HG03558 (cell line): ENCODE results near the gene SLC25A3.
"Not testable (repeated sequence)": the region's sequence is repeated elsewhere in the genome, so short reads cannot be mapped to it uniquely, and the experiment has no call there.

Experiments used
- ATAC-seq: cut with Tn5 transposase; IDR thresholded peaks from one replicate; pipeline ENCODE4 v1.9.1; 2021; ENCODE audit warnings: moderate number of reproducible peaks; ENCODE audit not compliant: unreplicated experiment; ENCODE audit errors: extremely low read depth

Gene SLC25A3

GRCh38 chr12:98593351-98594049 is at the start of gene SLC25A3:
Gene SLC25A3 (plus strand): TSS chr12:98593686. CDS start chr12:98593979, 293 bp downstream.
- ATAC-seq: peak; percentile 100

- no peak for ATAC-seq
Measured at GRCh38 chr12:98543701-98544100, 49.8 kb upstream of the SLC25A3 start.

- no peak for ATAC-seq
Measured at GRCh38 chr12:98544751-98545150, 48.7 kb upstream of the SLC25A3 start.

- no peak for ATAC-seq
Measured at GRCh38 chr12:98549371-98550110, 43.9 kb upstream of the SLC25A3 start.

- ATAC-seq: no peak
Measured at GRCh38 chr12:98551787-98552186, 41.7 kb upstream of the SLC25A3 start.

- not testable (repeated sequence) for ATAC-seq
Measured at GRCh38 chr12:98558097-98558496, 35.4 kb upstream of the SLC25A3 start.

GRCh38 chr12:98559666-98560065 is 33.8 kb upstream of the SLC25A3 start:
- no peak for ATAC-seq

GRCh38 chr12:98561846-98562245 is 31.6 kb upstream of the SLC25A3 start:
- no peak for ATAC-seq

- no peak for ATAC-seq
Measured at GRCh38 chr12:98572010-98572409, 21.5 kb upstream of the SLC25A3 start.

GRCh38 chr12:98574110-98574509 is 19.4 kb upstream of the SLC25A3 start:
- no peak for ATAC-seq

GRCh38 chr12:98575013-98575412 is 18.5 kb upstream of the SLC25A3 start:
- ATAC-seq: no peak

GRCh38 chr12:98576795-98577194 is 16.7 kb upstream of the SLC25A3 start:
- ATAC-seq: not testable (repeated sequence)

- no peak for ATAC-seq
Measured at GRCh38 chr12:98578392-98578791, 15.1 kb upstream of the SLC25A3 start.

GRCh38 chr12:98578821-98579220 is 14.7 kb upstream of the SLC25A3 start:
- ATAC-seq: no peak

- no peak for ATAC-seq
Measured at GRCh38 chr12:98579347-98579746, 14.1 kb upstream of the SLC25A3 start.

- no peak for ATAC-seq
Measured at GRCh38 chr12:98579835-98580234, 13.7 kb upstream of the SLC25A3 start.

- ATAC-seq: no peak
Measured at GRCh38 chr12:98580695-98581094, 12.8 kb upstream of the SLC25A3 start.

- ATAC-seq: no peak
Measured at GRCh38 chr12:98581101-98581500, 12.4 kb upstream of the SLC25A3 start.

GRCh38 chr12:98582093-98582492 is 11.4 kb upstream of the SLC25A3 start:
- no peak for ATAC-seq

- ATAC-seq: no peak
Measured at GRCh38 chr12:98587084-98587483, 6.4 kb upstream of the SLC25A3 start.

GRCh38 chr12:98591209-98591608 is 2.3 kb upstream of the SLC25A3 start:
- ATAC-seq: no peak
